SU-DHL-6 (cell line): ENCODE measurements around the gene SNED1.

Source experiments
- H2AFZ ChIP-seq: fragments of 200-600 bp; sonication (generic); 2 replicates; pipeline ENCODE4 v1.6.1; 2014; ENCODE audit warnings: low read depth, mild to moderate bottlenecking, moderate library complexity, mixed read lengths, antibody characterized with exemption, low read length; ENCODE audit not compliant: severe bottlenecking
- H3F3A ChIP-seq: fragments of 200-600 bp; shearing (Covaris generic); 2 replicates; pipeline ENCODE4 v1.6.0; 2016; ENCODE audit warnings: antibody characterized with exemption, mild to moderate bottlenecking; ENCODE audit not compliant: insufficient read depth
- H3K27ac ChIP-seq: fragments of 200-600 bp; sonication (generic); 2 replicates; pipeline ENCODE4 v1.5.1; 2016; ENCODE audit warnings: low read depth, mild to moderate bottlenecking, low read length, moderate library complexity, mixed read lengths
- H3K27me3 ChIP-seq: fragments of 200-600 bp; sonication (generic), shearing (Covaris generic); 2 replicates; pipeline ENCODE4 v1.6.0; 2014; ENCODE audit warnings: mild to moderate bottlenecking, low read length
- H3K36me3 ChIP-seq: fragments of 200-600 bp; sonication (generic); 2 replicates; pipeline ENCODE4 v1.6.1; 2014; ENCODE audit warnings: mild to moderate bottlenecking, low read length, mixed read lengths
- H3K4me2 ChIP-seq: fragments of 300-600, 200-600 bp; shearing (Covaris generic), sonication (generic); 2 replicates; pipeline ENCODE4 v1.6.0; 2014; ENCODE audit warnings: low read length, low read depth, mild to moderate bottlenecking; ENCODE audit not compliant: poor library complexity, severe bottlenecking
- H3K4me3 ChIP-seq: fragments of 200-600 bp; sonication (generic); 2 replicates; pipeline ENCODE4 v1.5.1; 2014; ENCODE audit warnings: antibody characterized with exemption, low read length, mild to moderate bottlenecking, mixed read lengths; ENCODE audit not compliant: insufficient read depth, poor library complexity, severe bottlenecking
- H3K79me2 ChIP-seq: fragments of 200-600 bp; sonication (generic); 2 replicates; pipeline ENCODE4 v1.6.1; 2014; ENCODE audit warnings: mild to moderate bottlenecking, low read length, moderate library complexity; ENCODE audit not compliant: insufficient read depth
- H3K9ac ChIP-seq: fragments of 200-600 bp; sonication (generic); 2 replicates; pipeline ENCODE4 v1.7.0; 2014; ENCODE audit warnings: mild to moderate bottlenecking, low read length
- H3K9me2 ChIP-seq: fragments of 200-600 bp; sonication (generic); replicated peaks from 2 replicates; pipeline ENCODE4 v1.6.1; 2014; ENCODE audit warnings: low read length; ENCODE audit not compliant: insufficient read depth
- H3K9me3 ChIP-seq: fragments of 200-600 bp; sonication (generic); 2 replicates; pipeline ENCODE4 v1.6.1; 2014; ENCODE audit warnings: low read length, mixed read lengths; ENCODE audit not compliant: insufficient read depth
- H4K20me1 ChIP-seq: fragments of 200-600 bp; sonication (generic); 2 replicates; pipeline ENCODE4 v1.6.1; 2014; ENCODE audit warnings: low read depth, mild to moderate bottlenecking, antibody characterized with exemption, low read length, moderate library complexity, mixed read lengths
- CTCF ChIP-seq: fragments of 200-600 bp; sonication (generic); IDR thresholded peaks from one replicate; pipeline ENCODE4 v1.5.1; 2017; ENCODE audit warnings: antibody characterized with exemption, mild to moderate bottlenecking, low read length, moderate library complexity; ENCODE audit not compliant: insufficient read depth, poor library complexity, severe bottlenecking
- EZH2phosphoT487 ChIP-seq: fragments of 200-600 bp; sonication (generic), shearing (Covaris generic); conservative IDR thresholded peaks from 2 replicates; pipeline ENCODE4 v1.6.1; 2018; ENCODE audit warnings: mild to moderate bottlenecking, antibody characterized with exemption, low read length, moderate library complexity, mixed read lengths

The SNED1 gene

GRCh38 chr2:240983996-240984498 lies 14.4 kb upstream of the SNED1 start:
- no peak overlapping the region for H3K27ac ChIP-seq

GRCh38 chr2:240985881-240986786 lies 12.3 kb upstream of the SNED1 start:
- H3K4me2 ChIP-seq = no peak overlapping the region

More at GRCh38 chr2:240983996-240984498, 14.4 kb upstream of the SNED1 start:
- Histone ChIP-seq H3K9ac (no peak overlapping the region), H4K20me1 (no peaks in the 10 kb centered on the region), H3K27me3 (no peaks in the 10 kb centered on the region), H3K9me2 (no peaks in the 10 kb centered on the region), H3K9me3 (no peaks in the 10 kb centered on the region), H3K4me3 (no peak overlapping the region), H3K36me3 (no peaks in the 10 kb centered on the region), H3K79me2 (no peaks in the 10 kb centered on the region), H3K4me2 (no peak overlapping the region), H3F3A (no peaks in the 10 kb centered on the region), H2AFZ (no peak overlapping the region)
- TF ChIP-seq EZH2phosphoT487 = no peak
- no peak for TF ChIP-seq CTCF

GRCh38 chr2:240986787-240987411 lies 11.5 kb upstream of the SNED1 start:
- Histone ChIP-seq H3K27me3 (no peaks in the 10 kb centered on the region), H2AFZ (no peak overlapping the region), H3K4me3 (no peak overlapping the region), H3K36me3 (no peaks in the 10 kb centered on the region), H3K9me3 (no peaks in the 10 kb centered on the region), H3K27ac (no peak overlapping the region), H3K9me2 (no peaks in the 10 kb centered on the region), H3K9ac (no peak overlapping the region), H3F3A (no peaks in the 10 kb centered on the region), H3K79me2 (no peaks in the 10 kb centered on the region), H4K20me1 (no peaks in the 10 kb centered on the region), H3K4me2 (no peak overlapping the region)
- TF ChIP-seq EZH2phosphoT487 = no peak
- no peak for TF ChIP-seq CTCF

More at GRCh38 chr2:240985881-240986786, 12.3 kb upstream of the SNED1 start:
- no peaks in the 10 kb centered on the region for H3K9me3 ChIP-seq
- H3K27me3 ChIP-seq = no peaks in the 10 kb centered on the region
- no peaks in the 10 kb centered on the region for H3K36me3 ChIP-seq
- no peaks in the 10 kb centered on the region for H3F3A ChIP-seq
- TF ChIP-seq CTCF = no peak
- no peak for TF ChIP-seq EZH2phosphoT487
- no peaks in the 10 kb centered on the region for H4K20me1 ChIP-seq
- H3K79me2 ChIP-seq = no peaks in the 10 kb centered on the region
- no peak overlapping the region for H3K9ac ChIP-seq
- no peak overlapping the region for H3K4me3 ChIP-seq
- no peaks in the 10 kb centered on the region for H3K9me2 ChIP-seq
- no peak overlapping the region for H2AFZ ChIP-seq
- H3K27ac ChIP-seq = no peak overlapping the region
